GM19035 (cell line): Measurements from ENCODE around the gene TC2N.
"Not testable (repeated sequence)": the region's sequence is repeated elsewhere in the genome, so short reads cannot be mapped to it uniquely, and the experiment has no call there.

ENCODE experiments used
- ATAC-seq: cut with Tn5 transposase; IDR thresholded peaks from one replicate; pipeline ENCODE4 v1.9.1; 2021; ENCODE audit not compliant: unreplicated experiment

The TC2N gene

DNA sequence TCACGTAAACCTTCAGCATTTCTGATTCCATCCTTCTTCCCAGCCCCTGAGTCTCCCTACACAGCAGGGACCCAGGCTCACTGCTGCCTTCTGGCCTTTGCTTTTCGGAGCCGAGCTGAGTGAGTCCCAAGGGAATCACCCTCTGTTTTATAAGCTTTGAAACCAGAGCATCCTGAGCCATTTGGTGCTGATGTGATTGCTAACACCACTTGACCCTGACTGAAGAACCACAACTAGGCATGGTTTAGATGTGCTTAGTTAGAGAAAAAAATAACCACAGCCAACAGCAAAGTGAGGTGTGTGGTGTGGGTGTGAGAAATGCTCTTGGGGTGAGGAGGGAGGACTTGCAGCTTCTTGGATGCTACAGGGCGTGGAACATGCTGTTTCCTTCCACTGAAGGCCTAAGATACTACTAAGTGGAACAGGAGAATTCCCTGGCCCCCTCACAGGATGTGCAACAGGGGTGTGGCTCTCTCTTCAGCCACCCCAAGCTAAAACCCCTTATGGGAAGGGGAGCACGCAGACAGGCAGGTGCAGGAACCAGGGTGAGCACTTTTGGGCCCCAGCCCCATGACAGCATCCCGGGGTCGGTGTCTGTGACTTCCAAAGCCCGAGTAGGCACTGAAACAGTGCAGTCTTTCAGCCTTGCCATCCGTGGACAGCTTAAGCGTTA lies at the start of gene TC2N:
Gene TC2N, minus strand, starts transcription at position 221 of the 673 bp plus-strand sequence. CDS start 53,767 bp downstream, outside the sequence.
- no peak for ATAC-seq

DNA sequence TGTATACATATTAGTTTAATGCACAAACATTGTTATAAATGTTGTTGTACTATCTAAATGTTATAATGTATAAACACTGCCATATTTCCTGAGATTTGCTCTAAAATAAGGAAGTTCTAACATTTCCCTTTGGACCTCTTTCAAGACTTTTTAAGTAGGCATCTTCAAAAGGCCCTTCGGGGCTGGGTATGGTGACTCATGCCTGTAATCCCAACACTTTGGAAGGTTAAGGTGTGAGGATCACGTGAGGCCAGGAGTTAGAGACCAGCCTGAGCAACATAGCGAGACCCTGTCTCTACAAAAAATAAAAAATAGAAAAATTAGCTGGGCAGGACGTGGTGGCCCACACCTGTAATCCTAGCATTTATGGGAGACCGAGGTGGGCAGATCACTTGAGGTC lies 44.7 kb upstream of the TC2N start:
- no peak for ATAC-seq

DNA sequence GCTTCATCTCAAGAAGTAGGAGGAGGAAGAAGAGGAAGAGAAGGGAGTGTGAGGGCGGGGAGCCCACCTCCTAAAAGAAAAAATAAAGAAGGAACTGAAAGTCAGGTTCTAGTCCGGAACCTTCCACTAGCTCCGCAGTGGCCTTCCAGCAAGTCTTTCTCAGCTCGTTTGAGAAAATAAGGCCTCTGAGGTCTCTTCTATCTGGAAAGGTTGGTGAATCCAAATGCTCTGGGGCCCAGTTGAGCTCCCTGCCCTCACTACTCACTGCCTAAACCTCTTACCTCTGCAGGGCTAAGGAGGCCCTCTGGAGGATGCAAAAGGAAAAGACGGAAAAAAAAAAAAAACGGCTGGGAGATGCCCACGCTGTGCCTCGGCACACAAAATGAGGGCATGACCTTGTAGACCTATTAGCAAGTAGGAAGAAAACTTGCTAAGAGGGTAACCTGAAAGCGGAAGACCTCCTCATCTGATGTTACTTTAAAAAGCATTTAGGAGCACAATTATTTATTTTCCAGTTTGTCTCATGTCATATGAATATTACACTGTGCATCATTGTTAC lies 44.2 kb upstream of the TC2N start:
- no peak for ATAC-seq

DNA sequence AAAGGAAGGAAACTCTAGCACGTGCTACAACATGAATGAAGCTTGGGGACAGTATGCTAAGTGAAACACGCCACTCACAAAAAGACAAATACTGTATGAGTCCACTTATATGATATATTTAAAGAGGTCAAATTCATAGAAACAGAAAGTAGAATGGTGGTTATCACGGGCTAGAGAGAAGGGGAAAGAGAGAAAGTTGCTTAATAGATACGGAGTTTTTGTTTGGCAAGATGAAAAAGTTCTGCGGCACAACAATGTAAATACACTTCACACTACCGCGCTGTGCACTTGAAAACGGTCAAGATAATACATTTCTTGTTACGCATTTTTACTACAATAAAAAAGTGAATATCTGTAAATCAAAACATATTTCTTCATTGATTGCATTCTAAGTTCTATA lies 42.9 kb upstream of the TC2N start:
- ATAC-seq: no peak

DNA sequence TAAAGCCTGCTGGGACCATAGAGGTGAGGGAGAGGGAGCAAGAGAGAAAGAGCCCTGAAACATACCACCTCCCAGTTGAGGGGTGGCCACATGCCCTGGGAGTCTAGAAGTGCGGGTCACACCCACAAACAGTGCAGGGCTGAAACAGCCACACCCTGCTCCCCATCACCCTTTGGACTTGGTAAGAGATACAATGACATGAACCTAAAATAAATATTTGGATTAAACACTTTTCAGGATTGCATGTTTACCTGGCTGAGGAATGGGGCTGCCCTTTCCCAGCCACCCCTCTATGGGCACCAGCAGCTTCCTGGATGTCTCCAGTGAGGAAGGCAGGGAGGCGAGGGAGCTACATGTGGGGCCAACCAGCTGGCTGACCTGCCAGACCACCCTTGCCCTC lies 39.0 kb upstream of the TC2N start:
- ATAC-seq: no peak

DNA sequence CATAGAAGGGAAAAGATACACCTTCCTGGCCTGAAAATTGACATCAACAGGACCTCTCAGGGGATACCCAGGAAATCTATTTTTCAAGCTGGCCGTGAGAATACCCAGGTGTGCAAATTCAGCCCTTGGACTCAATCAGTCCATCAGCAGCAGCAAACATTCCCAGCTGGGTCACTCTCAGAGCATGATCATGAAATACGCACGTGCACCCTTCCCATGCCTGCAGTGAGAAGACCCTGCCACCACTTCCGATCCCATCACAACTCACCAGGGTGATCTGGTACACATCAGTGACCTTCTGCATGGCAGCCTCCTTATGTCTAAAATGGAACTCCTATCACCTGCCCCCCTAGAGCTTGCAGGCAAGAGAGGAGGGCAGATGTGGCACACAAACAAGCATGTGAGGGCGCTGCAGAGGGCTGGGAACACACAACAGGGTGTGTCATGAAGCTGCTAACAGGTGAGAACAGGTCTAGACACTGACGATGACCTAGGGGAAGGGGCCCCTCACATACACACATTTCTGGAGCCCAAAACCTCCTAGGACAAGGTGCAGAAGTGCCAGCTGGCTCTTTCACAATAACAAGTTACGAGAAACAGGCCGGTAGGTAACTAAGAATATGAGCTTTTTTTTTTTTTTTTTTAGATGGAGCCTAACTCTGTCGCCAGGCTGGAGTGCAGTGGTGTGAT lies 37.8 kb upstream of the TC2N start:
- ATAC-seq: no peak

DNA sequence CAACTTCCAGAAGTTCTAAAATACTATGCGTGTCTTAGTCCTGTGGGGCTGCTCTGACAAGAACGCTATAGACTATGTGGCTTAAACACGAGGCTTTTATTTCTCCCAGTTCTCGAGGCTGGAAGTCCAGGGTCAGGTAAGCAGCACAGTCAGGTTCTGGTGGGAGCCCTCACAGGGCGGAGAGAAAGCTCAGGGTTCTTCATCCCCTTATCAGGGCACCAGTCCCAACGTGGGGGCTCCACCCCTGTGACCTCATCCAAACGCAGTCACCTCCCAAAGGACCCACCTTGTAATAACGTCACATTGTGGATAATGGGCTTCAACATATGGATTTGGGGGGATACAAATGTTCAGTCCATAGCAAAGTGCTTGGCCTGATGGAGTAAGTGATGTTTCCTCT lies 37.1 kb upstream of the TC2N start:
- ATAC-seq: no peak

DNA sequence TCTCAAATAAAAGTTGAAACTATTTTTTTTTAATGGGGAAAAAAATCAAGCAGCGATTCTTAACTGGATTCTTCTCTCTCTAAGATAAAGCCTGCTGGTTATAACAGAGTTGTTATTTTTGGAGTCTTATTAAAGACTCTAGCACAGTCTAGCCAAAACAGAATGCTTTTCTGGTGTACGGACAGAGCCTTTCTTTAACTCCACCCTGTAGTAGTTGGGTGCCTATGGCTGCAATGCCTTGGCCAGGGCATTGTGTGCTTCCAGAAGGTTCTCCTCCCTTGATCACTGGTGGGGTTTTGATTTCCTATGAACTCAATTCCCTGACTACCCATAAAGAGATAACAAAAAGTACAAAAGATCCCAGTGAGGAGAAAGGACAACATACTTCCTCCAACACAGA lies 35.7 kb upstream of the TC2N start:
- ATAC-seq: no peak

DNA sequence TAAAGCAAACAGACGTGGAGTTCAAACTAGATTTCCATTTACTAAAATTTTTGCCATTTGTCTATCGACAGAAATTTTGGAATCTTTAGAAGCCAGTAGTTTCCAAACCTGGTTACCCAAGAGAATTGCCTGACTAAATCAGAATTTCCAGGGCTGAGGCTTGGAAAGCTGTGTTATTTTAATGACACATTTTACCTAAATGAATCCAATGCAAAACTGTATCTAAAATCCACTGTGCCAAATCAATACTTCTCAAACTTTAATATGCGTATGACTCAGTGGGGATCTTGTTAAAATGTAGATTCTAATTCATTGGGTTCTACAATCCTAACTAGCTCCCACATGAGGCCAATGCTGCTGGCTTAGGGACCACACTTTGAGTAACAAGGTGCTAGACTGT lies 35.0 kb upstream of the TC2N start:
- ATAC-seq: no peak

DNA sequence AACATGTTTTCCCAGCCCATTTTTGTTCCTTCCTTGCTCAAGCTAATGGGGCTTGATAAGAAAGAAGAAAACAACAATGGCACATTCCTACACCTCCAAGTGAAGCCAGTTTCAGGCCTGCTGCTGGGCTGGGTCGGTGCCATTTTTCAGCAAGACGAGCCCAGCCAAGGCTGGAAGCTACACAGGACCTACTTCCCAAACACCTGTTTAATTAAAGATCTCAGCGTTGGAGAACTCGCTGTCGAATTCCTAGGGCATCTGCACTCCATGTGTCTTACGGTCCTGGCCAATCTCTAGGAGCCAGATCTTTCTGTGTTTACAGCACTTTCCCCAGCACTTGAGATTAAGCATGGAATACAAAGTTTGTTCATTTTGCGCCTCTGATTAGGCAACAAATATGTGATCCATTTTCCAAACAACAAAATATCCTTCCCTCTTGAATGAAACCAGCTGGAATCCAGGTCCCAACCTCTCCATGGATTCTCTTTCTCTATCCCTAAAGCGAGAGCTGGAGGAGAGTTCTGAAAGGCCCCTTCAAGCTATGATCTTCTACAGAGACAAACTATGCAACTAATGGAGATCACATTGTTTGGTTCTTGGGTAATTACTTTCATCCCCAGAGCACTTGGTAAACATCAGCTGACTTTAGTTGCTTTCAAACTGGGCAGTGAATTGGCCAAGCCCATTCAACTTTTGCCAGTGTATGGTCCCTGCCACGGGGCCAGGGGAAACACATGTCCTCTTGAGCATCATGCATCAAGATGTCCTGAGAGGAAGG lies 34.3 kb upstream of the TC2N start:
- ATAC-seq: no peak

DNA sequence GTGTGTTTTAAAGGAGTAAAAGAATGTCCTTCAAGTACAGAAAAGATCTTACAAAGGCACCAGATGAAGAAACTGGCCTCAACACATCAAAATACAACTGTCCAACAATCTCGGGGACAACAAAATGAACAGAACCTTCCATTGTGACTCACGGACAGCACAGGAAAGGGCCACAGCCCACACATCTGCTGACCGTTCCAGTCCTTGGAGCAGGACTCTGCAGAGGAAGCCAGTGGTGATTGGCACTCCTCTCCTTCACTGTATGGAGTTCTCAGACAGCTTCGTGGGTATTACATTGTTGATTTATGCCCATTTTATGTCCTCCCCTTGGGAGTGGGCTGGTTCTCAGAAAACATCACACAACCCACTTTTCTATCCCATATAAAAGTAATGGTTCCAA lies 32.5 kb upstream of the TC2N start:
- no peak for ATAC-seq

DNA sequence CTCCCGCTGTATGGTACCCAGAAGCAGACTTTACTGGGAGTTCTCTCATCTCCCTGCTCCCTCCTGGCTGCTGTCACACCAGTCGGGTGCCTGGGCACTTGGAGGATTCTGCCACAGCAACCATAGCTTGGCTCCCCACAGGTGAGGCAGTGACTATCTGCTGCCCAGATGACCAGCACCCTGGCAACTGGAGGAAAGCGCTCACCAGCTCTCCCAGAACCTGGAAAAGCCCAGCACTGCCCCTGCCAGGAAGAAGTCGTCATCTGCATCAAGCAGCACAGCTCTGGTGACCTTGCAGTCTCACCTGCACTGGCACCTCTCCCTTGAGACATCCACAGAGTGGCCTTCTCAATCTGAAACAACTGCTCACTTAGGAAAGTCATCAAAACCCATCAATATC lies 31.9 kb upstream of the TC2N start:
- no peak for ATAC-seq

DNA sequence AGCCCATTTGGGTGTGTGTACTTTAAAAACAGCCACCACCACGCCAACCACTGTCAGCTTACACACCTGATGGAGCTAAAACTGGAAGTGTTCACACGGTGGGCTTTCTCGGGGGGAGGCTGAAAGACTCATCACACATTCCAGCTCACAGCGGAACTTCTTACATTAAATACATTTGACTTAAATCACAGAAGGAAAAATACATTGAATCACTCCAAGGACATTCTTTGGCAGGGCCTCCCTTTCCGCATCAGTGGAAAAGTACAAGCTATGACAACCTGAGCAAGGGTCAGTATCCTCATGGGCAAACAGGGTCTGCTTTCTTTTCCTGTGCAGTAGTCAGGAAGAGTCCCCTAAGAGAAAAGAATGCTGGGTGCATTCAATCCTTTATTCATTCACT lies 31.0 kb upstream of the TC2N start:
- ATAC-seq: no peak

DNA sequence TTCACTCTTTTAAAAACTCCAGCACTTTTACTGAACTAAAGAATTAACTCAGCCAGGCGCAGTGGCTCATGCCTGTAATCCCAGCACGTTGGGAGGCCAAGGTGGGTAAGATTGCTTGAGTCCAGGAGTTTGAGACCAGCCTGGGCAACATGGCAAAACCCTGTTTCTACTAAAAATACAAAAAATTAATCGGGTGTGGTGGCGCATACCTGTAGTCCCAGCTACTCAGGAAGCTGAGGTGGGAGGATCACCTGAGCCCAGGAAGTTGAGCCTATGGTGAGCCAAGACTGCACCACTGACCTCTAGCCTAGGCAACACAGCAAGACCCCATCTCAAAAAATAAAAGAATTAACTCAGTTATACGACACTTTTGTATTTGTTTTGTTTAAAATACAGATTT lies 30.4 kb upstream of the TC2N start:
- ATAC-seq: not testable (repeated sequence)

DNA sequence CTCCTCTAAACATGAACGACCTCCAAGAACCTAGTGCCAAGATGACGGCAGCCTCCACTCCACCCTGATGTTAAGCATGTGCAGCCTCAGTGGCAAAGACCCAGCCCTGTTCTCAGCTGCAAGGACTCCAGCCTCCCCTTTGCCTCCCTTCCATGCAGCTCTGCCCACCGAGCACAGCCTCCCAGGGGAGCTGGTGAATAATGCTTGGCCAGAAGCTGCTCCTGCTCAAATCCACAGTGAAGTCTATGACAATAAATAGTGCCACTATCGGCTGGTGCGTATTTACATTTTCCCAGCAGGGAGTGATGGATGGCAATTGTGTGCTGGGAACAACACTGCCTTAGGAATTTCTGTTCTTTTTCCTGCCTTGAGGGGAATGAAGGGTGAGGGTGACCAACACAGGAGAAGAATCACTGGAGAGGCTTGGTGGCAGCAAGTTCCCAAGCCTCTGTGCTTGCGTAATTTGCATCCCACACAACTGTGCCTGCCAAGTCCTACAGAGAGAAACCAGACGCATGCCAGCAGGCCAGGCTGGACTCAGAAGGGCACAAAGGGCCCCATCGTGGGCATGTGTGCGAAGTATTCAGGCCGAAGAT lies 29.9 kb upstream of the TC2N start:
- ATAC-seq: no peak

DNA sequence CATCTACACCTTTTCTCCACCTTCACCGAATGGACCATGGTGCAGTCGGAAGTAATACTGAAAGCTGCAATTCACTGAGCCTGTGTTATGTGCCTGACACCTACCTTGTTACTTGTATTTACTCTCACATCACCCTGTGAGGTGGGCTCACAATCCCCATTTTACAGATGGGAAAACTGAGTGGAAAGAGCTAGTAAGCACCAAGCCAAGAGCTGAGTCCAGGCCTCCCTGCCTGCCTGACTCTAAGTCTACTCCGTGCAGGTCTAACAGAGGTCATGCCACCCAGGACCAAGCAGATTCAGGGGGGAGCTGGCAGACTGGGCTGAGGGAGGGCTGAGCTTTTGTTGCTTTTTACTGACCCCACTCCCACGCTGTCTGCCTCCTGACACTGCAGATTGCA lies 29.1 kb upstream of the TC2N start:
- ATAC-seq: no peak

DNA sequence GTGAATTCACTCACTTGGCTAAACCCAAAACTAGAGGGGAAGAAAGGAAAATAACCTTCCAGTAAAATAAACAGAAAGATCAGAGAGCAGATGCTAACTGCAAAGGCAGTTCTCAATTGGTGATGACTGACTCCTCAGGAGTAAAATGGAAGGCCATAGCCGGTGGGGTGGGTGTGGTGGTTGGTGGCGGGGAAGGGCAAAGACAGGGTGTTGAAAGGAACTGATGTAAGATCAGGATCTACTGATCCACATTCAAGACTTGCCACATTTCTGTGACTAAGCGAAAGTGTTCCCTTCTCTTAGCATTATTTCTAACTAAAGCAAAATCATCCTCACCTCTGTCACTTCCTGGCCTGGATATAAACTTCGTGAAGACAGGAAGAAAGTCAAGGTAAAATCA lies 26.3 kb upstream of the TC2N start:
- no peak for ATAC-seq

DNA sequence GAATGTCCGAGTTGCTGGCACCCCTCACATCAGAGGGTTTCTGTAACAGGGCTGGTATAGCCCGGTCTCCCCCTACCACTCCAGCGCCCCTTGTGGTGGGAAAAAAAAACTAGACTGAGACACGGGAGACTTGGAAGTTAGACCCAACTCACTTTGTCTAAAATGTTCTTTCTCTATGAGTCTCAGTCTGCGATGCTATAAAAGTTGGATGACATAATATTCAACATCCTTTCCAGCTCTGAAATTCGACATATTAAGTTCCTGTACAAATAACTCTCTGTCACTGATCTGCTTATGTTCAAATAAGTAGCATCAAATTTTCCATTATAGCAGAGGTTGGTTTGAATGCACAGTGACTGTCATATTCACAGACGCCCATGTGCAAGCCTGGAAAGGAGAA lies 25.7 kb upstream of the TC2N start:
- ATAC-seq: no peak

DNA sequence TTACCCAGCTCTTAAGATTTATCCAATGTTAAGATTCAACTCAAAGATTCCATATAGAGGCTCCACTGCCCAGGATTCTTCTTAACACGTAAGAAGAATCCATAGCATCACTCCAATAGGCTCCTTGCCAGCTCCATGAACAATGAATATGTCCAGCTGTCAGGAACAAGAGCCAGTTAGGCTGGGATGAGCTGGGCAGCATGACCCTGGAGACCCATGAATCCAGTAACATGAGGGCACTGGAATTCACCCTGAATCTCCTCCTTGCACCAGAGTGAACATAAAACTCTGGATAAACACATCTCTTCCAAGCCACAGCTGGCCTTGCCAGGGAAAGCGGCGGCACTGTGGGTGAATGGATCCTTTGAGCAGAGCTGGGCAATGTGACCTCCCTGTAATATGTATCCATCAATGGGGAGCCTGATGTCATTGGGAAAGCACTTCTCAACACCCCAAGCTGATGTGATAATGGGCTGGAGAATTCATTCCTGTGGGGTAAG lies 24.4 kb upstream of the TC2N start:
- no peak for ATAC-seq

DNA sequence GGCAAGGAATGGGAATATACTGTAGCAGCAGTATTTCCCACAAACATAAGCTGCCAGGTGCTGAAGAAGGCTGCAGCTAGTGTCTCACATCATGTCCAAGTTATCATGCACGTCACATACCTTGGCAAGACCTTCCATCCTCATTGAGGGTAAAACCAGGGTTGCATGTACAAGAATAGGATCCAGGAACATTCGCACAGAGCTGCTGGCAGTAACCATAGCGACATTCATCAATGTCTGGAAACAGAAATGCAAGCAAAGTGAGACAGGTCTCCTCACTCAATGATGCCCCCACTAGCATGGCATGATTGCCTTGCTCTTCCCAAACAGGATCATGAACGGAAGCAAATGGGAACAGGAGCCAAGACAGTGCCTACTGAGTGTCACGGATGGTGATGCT lies 23.8 kb upstream of the TC2N start:
- no peak for ATAC-seq

DNA sequence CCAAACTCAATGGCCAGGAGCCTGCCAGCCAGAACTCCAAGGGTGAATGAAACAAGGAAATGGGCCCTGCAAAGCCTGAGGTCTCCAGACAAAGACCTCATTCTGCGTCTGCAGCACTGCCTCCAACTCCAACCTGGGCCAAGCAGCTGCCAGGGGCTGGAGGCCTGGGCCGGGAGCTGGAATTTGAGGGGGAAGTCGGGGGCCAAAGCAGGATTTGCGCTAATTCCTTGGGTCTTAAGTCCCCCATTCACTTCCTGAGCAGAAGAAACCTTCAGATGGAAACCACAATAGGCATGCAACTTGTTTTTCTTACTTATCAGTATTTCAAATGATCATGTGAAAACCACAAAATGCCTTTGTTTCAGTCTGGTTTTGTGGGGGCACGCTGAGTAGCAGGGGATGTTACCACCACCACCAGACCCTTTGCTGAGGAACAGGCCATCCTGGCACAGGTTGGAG lies 23.0 kb upstream of the TC2N start:
- no peak for ATAC-seq
